NCI-H2081 (cell line): ENCODE measurements around the gene DMRT2.

Source experiments
- DNase-seq, 2 experiments: peaks; one replicate each; lab custom pipeline; 2025; lab: John Stamatoyannopoulos, UW

DMRT2 gene

GRCh38 chr9:1047591-1048230 lies 2.4 kb upstream of the DMRT2 start:
- no peak for DNase-seq

GRCh38 chr9:1048231-1048619 lies 1.9 kb upstream of the DMRT2 start:
- DNase-seq = no peak

GRCh38 chr9:1048811-1049210 lies 1.3 kb upstream of the DMRT2 start:
- no peak for DNase-seq

- no peak for DNase-seq
Measured at GRCh38 chr9:1049641-1050040, 516 bp upstream of the DMRT2 start.

GRCh38 chr9:1051210-1051583 lies 1.0 kb downstream of the DMRT2 start:
- no peak for DNase-seq

- DNase-seq = peak in 1 of 2 experiments; percentile 13
Measured at GRCh38 chr9:1051584-1052275, 1.6 kb downstream of the DMRT2 start.

GRCh38 chr9:1052365-1053281 lies 2.5 kb downstream of the DMRT2 start:
- DNase-seq = no peak

- no peak for DNase-seq
Measured at GRCh38 chr9:1053282-1053621, 3.1 kb downstream of the DMRT2 start.

- no peak for DNase-seq
Measured at GRCh38 chr9:1053986-1054425, 3.8 kb downstream of the DMRT2 start.

- DNase-seq = no peak
Measured at GRCh38 chr9:1055166-1055565, 5.0 kb downstream of the DMRT2 start.

- DNase-seq = no peak
Measured at GRCh38 chr9:1057910-1058309, 7.8 kb downstream of the DMRT2 start.

GRCh38 chr9:1058826-1059487 lies 8.8 kb downstream of the DMRT2 start:
- DNase-seq = no peak

- DNase-seq = no peak
Measured at GRCh38 chr9:1065130-1065529, 15.0 kb downstream of the DMRT2 start.

GRCh38 chr9:1070692-1071091 lies 20.5 kb downstream of the DMRT2 start:
- DNase-seq = no peak

- no peak for DNase-seq
Measured at GRCh38 chr9:1071730-1072129, 21.6 kb downstream of the DMRT2 start.

GRCh38 chr9:1073497-1073896 lies 23.3 kb downstream of the DMRT2 start:
- DNase-seq = no peak

GRCh38 chr9:1077616-1078015 lies 27.5 kb downstream of the DMRT2 start:
- no peak for DNase-seq

- DNase-seq = no peak
Measured at GRCh38 chr9:1083325-1083913, 33.3 kb downstream of the DMRT2 start.

- no peak for DNase-seq
Measured at GRCh38 chr9:1085086-1085485, 34.9 kb downstream of the DMRT2 start.

- no peak for DNase-seq
Measured at GRCh38 chr9:1086517-1086916, 36.4 kb downstream of the DMRT2 start.

- no peak for DNase-seq
Measured at GRCh38 chr9:1087120-1087881, 37.1 kb downstream of the DMRT2 start.
